HG02798 (cell line): ENCODE measurements around the gene NEK6.

Experiments used
- ATAC-seq: cut with Tn5 transposase; IDR thresholded peaks from one replicate; pipeline ENCODE4 v1.9.1; 2021; ENCODE audit warnings: mild to moderate bottlenecking; ENCODE audit not compliant: unreplicated experiment, poor library complexity

NEK6 gene

DNA sequence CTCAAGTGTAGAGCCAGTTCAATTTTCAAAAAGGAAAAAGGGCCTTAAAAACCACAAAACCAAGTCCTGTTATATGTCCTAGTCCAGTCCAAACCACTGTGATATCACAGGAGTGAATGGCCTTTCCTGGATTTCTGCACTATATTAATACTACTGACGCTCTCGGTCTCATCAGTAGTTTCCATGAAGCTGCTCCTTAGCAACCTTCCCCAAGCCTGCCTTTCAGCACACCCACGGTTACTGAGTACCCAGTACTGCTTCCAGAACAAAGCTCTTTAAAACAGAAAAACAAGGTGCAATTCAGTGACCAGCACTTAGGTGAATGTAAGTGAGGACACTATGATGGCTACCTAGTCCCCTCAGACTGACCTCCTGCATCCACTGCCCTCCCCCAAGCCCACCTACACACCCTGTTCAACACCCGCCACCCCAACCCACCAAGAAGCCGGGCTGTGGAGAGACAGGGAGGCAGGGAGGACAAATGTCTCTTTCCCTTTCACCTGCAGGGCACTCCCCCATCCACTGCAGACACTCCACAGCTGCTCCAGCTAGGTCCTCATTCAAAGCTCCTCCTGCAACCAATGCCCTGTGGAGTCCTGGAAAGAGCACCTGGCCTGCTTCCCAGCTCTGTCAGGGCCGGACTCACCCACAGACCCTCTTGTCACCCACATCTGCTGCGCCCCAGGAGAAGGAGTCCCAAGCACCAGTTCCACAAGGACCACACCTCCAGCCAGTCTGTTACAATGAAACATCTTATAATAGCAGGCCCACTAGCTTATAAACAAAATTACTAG lies 131.6 kb downstream of the NEK6 start:
- no peak for ATAC-seq

DNA sequence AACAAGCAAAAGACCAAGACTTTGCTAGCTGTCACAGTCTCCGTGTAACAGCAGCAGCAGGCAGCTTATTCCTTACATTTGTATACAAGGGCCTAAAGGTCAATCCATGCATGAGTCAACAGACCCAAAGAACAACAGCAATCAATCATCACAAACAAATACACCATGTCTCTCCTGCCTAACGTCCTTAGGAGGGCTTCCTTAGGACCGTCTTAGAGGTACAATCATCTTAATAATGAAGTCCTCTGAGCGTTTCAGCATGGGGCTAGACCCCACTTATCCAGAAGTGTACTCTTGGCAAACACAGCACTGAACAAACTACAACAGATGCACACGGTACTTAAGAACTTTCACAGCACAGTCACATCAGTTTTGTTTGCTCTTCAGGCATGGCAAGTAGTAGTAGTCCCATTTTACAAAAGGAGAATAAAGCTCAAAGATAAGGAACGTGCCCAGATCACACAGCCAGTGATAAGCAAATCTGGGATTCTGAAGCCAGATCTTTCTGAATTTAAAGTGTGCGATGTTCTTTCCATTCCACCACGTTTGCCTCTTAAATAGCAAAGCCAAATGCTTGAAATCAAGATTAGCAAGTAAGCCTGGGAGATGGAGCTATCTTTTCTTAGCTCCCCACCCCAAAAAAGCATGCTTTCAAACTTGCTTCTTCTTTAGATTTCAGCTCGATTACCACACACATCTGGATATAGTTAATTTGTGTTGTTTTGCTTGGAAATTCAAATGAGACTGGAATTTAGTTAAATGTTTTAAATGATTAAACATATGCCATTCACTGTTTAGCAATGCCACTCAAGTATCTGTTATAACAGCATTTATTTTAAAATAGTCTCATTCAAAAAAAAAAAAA lies 133.3 kb downstream of the NEK6 start:
- no peak for ATAC-seq

DNA sequence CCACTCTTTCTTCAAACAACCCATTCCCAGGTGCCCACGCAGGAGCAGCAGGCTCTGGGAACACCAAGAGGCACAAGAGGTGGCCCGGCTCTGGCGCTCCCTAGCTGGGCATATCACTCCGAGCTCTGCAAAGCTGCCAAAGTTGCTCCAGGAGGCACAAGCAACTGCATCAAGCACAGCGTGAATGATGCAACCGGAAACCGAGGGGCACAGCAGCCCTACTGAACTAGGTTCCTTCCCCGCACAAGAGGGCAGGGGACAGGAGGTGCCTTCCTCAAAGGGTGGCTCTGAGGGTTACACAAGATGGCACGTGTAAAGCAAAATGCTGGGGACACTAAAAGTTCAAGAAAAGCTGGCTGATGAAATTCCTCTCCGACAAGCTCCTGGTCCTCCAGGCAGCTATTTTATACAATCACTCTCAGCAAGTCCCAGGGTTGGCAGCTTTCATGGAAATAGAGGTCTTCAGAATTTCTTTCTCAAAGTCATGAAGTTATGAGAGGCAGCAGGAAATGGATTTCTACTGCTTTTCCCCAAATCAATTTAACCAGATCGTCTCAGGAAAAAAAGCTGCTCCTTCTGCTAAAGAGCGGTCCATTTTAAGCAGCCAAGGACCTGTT lies 134.6 kb downstream of the NEK6 start:
- no peak for ATAC-seq

DNA sequence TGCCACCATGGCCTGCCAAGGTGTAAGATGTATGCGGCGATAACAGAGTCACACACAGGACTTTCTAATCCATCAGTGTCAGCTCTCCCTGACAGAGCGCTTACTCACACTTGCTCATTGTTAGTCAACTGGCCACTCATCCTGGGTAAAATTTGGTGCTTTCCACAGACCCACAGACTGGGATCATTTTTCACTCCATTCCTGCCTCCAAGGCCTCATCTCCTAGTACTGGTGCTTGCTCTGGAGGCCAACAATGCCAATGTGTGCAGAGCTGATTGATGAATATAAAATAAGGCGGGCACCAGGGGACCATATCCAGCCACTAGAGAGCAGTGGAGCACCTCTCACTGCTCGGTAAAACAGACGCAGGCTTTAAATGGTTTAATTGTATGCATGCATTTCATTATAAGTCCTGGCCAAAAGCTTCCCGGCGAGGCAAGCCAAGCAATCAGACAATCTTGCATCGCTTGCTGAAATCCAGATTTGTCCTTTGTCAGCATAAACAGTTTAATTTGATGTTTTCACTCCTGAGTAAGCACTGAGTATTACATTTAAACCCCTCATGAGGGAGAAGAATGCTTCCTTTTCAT lies 135.2 kb downstream of the NEK6 start:
- no peak for ATAC-seq

DNA sequence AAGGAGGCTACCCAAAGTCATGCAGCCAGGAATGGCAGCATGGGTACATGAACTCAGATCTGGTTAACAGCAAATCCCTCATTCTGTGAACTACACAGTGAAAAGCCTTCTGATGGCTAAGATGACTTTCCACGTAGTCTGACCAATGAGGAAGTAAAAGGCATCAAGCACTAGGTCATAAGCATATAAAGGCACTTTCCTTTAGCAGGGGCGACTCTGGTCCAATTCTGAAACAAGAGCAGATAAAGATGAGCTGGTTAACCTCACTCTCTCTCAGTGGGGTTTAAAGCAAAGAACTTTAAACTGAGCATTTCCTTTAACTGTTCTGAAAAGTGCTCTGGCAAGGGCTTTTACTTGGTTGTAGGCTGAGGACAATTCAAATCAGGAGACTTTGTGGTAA lies 136.4 kb downstream of the NEK6 start:
- ATAC-seq = no peak

DNA sequence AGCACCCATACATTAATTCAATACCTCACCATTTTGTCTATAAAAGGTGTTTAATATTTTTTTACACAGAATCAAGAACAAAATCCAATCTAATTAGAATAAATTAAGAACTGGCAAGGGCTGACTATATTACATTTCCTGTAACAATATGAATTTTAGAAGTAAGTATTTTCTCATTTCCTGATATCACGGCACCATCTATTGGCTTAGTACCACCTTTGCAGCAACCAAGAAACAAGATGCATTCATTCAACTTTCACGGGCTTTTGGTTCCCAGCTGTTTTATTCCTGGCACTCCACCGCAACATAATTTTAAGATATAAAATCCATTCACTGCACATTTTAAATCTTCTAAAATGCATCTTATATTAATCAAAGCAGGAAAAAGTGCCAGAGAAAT lies 136.8 kb downstream of the NEK6 start:
- no peak for ATAC-seq

DNA sequence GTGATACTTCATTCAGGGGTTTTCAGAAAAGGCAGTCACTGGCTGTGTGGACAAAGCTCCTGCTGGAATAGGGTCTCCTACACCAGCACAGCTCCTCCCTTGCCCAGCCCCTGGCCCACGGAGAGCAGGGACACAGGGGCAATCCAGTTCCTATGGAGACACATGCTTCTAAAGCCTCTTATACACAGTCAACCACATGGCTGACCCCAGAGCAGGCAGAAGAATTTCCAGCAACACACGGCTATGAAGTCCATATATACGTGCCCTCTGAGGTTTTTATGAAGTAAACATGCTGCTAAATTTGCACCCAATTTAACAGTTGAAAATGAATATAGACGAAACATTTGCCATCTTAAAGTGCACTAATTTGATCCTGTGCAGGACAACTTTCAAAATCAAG lies 138.1 kb downstream of the NEK6 start:
- no peak for ATAC-seq

DNA sequence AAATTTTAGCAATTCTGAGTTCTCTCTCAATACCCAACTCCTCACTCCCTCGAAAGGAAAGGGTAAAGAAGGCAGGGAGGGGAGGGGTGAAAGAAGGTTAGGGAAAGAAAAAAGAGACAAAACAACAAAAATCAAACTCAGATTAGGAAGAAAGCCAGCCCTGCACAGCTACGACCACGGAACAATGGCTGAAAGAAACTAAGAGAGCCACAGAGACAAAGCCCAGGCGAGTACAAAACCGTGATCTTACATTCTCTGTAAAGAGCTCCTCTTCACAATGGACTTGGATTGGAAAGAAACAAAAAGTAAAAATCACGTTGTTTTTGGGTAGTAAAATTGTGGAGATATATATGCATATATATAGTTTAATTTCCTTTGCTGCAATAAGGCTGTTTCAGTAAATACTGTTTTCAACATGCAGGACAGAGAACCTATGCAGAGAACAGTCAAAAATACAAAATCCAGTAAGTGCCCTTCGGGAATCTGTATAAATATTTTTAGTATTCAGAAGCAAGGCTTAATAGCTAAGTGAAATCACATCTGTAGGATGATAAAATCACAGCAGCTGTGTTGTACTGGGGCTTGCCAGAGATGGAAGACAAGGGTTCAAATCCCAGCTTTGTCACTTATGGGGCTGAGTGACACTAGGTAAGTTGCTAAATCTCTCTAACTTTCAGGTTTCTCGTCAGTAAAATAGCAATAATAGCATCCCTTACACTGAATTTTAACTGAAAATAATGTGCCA lies 140.6 kb downstream of the NEK6 start:
- no peak for ATAC-seq

DNA sequence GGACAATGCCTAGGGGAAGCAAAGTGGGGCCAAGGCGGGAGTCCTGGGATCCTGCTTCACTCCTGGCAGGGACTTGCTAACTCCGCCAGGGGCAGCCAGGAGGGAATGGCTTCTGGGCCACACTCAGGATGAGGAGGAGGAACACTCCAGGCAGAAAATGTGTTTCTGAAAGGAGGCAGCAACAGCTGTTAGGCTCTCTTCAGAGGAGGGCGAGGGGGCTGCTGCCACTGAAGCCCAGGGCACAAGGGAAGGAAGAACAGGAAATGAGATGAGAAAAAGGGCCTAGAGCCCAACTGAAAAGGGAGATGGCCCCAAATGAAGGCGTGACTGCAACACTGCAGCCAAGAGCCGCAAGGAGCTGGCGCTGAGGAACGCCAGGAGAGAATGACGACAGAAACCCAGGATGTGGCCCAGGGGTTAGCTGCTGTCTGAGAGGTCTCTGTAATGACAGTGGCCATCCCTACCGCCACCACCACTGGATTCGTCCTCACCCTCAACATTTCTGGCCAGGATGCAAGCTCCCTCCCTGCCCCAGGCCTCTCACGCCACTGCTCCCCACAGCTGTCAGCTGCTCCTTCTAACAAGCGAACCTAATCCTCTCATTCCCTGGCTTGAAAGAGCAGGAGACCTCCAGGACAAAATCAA lies 141.7 kb downstream of the NEK6 start:
- no peak for ATAC-seq

DNA sequence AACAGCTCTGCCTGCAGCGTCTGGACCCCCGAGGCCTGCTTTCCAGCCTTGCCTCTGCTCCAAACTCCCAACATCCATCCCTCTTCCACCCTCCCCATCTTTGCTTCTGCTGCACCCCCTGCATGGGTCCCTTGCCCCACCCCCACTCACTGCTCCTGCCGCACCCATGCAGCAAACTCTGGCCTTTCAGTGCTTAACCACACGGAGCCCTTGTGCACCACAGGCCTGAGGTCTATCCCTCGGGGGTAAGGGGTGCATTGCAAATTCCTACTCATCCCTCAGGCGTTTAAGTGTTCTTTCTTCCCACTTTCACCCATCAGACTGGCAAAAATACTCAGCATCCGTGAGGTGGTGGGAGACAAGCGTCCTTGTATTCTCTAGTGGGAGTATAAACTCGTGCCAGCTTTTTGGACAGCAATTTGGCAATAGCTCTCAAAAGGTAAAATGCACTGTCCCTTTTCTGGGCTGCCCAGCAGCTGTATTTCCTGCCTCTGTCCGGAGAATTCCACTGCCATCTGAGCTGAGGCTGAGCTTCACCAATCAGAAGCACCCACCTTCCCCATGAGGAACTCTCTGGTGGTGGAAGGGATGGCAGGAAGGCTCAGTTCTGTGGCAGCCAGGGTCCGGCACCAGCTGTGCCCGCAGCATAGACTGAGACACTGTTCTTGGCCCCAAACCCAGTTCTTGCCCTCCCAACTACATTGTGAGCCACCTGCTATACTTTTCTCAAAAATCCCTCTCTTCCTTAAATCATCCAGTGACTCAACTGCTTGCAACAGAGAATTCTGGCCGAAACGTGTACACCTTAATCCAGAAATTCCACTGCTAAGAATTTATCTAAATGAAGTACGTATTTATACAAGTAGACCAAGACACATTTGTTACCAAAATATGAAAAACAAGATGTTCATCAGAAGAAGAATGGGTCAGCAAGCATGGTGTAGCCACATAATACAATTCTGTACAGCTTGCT lies 142.5 kb downstream of the NEK6 start:
- ATAC-seq = no peak
